SK-N-SH (cell line): ENCODE results near the gene B3GALT6. TPM values are rescaled to one million over a fixed set of nuclear protein-coding genes. Genes with fewer than 3 reads are reported as not detected.
"Not testable (repeated sequence)": the region's sequence is repeated elsewhere in the genome, so short reads cannot be mapped to it uniquely, and the experiment has no call there.

Source experiments
- CTCF ChIA-PET: fragments of 300-600, 350-600 bp; formaldehyde crosslinking; extraction: SDS; loops from one replicate; lab custom pipeline; 2021; lab: Yijun Ruan, JAX
- POLR2A ChIA-PET: fragments of 350-600 bp; sonication (Branson Sonifier 250); formaldehyde crosslinking; extraction: SDS; loops from one replicate; lab custom pipeline; 2020; ENCODE audit warnings: antibody characterized with exemption, inconsistent platforms; lab: Yijun Ruan, JAX
- DNase-seq: peaks from one replicate; pipeline ENCODE4 v3.0.0; 2012
- H2AFZ ChIP-seq: fragments of 200-600 bp; sonication (generic); 2 replicates; pipeline ENCODE4 v1.8.1; 2016; ENCODE audit warnings: antibody characterized with exemption, mild to moderate bottlenecking, low read depth
- H3F3A ChIP-seq: fragments of 200-600 bp; sonication (generic); replicated peaks from 2 replicates; pipeline ENCODE3; 2016; ENCODE audit warnings: antibody characterized with exemption, mild to moderate bottlenecking; ENCODE audit not compliant: insufficient read depth
- H3K27ac ChIP-seq, 2 experiments: fragments of 200-500 bp in 1 of 2; fragments of 200-600 bp in 1 of 2; sonication (Bioruptor generic) in 1 of 2; sonication (generic), shearing (Covaris generic) in 1 of 2; 2 replicates each; pipeline versions ENCODE4 v1.5.1 to v1.6.1; 2014 to 2016; ENCODE audit warnings: low read depth in 2 of 2, inconsistent platforms in 1 of 2, low read length in 1 of 2, mild to moderate bottlenecking in 1 of 2, mixed read lengths in 1 of 2
- H3K27me3 ChIP-seq: fragments of 200-600 bp; sonication (generic), shearing (Covaris generic); 2 replicates; pipeline ENCODE4 v1.6.1; 2016; ENCODE audit warnings: mixed run types; ENCODE audit not compliant: insufficient read depth
- H3K36me3 ChIP-seq, 2 experiments: fragments of 200-500 bp in 1 of 2; fragments of 200-600 bp in 1 of 2; sonication (Bioruptor generic) in 1 of 2; sonication (generic) in 1 of 2; replicated peaks in 1 of 2; 2 replicates each; pipeline versions ENCODE3 to v1.5.1; 2014 to 2016; ENCODE audit warnings: low read length in 1 of 2, mild to moderate bottlenecking in 1 of 2; ENCODE audit not compliant: insufficient read depth in 2 of 2, control insufficient read depth in 1 of 2
- H3K4me1 ChIP-seq, 2 experiments: fragments of 200-500 bp in 1 of 2; fragments of 200-600 bp in 1 of 2; sonication (Bioruptor generic) in 1 of 2; sonication (generic), shearing (Covaris generic) in 1 of 2; 2 replicates each; pipeline versions ENCODE4 v1.5.1 to v1.6.1; 2014 to 2016; ENCODE audit warnings: low read depth in 1 of 2, low read length in 1 of 2, mixed run types in 1 of 2; ENCODE audit not compliant: insufficient read depth in 2 of 2, control insufficient read depth in 1 of 2
- H3K4me2 ChIP-seq: fragments of 200-600 bp; sonication (generic), shearing (Covaris generic); 2 replicates; pipeline ENCODE4 v1.6.1; 2017; ENCODE audit warnings: mixed run types
- H3K4me3 ChIP-seq, 2 experiments: fragments of 200-500 bp in 1 of 2; fragments of 200-600 bp in 1 of 2; sonication (Bioruptor generic) in 1 of 2; sonication (generic), shearing (Covaris generic) in 1 of 2; 2 replicates each; pipeline versions ENCODE4 v1.5.1 to v1.8.1; 2014 to 2016; ENCODE audit warnings: low read depth in 2 of 2, inconsistent platforms in 1 of 2, low read length in 1 of 2, mild to moderate bottlenecking in 1 of 2, mixed read lengths in 1 of 2, moderate library complexity in 1 of 2
- H3K79me2 ChIP-seq: fragments of 200-600 bp; sonication (generic); 2 replicates; pipeline ENCODE4 v1.8.1; 2017; ENCODE audit warnings: mild to moderate bottlenecking; ENCODE audit not compliant: insufficient read depth
- H3K9ac ChIP-seq: fragments of 200-600 bp; sonication (generic); 2 replicates; pipeline ENCODE4 v1.6.1; 2017; ENCODE audit warnings: mixed run types
- H3K9me2 ChIP-seq: fragments of 200-600 bp; sonication (generic); 2 replicates; pipeline ENCODE4 v1.6.1; 2017; ENCODE audit warnings: mixed run types
- H3K9me3 ChIP-seq: fragments of 200-600 bp; sonication (generic); 2 replicates; pipeline ENCODE4 v1.6.1; 2017; ENCODE audit warnings: mixed run types, mild to moderate bottlenecking, moderate library complexity
- H4K20me1 ChIP-seq: fragments of 200-600 bp; sonication (generic); 2 replicates; pipeline ENCODE4 v1.6.1; 2017; ENCODE audit warnings: mild to moderate bottlenecking, mixed run types; ENCODE audit not compliant: insufficient read depth
- CTCF ChIP-seq: fragments of 200-600 bp; sonication (generic); IDR thresholded peaks from 2 replicates; pipeline ENCODE4 v1.6.1; 2017; ENCODE audit warnings: antibody characterized with exemption, mild to moderate bottlenecking, moderate library complexity
- EP300 ChIP-seq, 2 experiments: IDR thresholded peaks; 2 replicates each; pipeline versions ENCODE4 v1.4.0 to v1.6.1; 2012; ENCODE audit warnings: borderline replicate concordance in 1 of 2, low read depth in 1 of 2, low read length in 1 of 2
- FOXM1 ChIP-seq: IDR thresholded peaks from 2 replicates; pipeline ENCODE4 v1.4.0; 2012; ENCODE audit warnings: low read depth, mild to moderate bottlenecking
- GATA2 ChIP-seq: sonication (generic); formaldehyde crosslinking; IDR thresholded peaks from 2 replicates; pipeline ENCODE4 v1.5.0; 2020; ENCODE audit warnings: mild to moderate bottlenecking, missing genetic modification reagents
- JUND ChIP-seq: IDR thresholded peaks from 2 replicates; pipeline ENCODE4 v1.4.0; 2012
- MEF2A ChIP-seq: IDR thresholded peaks from 2 replicates; pipeline ENCODE4 v1.4.0; 2012; ENCODE audit warnings: low read depth, borderline replicate concordance
- NRF1 ChIP-seq: IDR thresholded peaks from 2 replicates; pipeline ENCODE4 v1.6.1; 2012; ENCODE audit warnings: low read depth, mild to moderate bottlenecking, low read length
- PBX3 ChIP-seq: IDR thresholded peaks from 2 replicates; pipeline ENCODE4; 2012
- POLR2AphosphoS5 ChIP-seq: IDR thresholded peaks from 2 replicates; pipeline ENCODE4 v1.6.1; 2012; ENCODE audit warnings: low read depth, low read length
- RAD21 ChIP-seq: IDR thresholded peaks from 2 replicates; pipeline ENCODE4 v1.6.1; 2012; ENCODE audit warnings: mild to moderate bottlenecking, low read length
- RCOR1 ChIP-seq: fragments of 150-350 bp; IDR thresholded peaks from 2 replicates; pipeline ENCODE4 v1.6.1; 2017; ENCODE audit warnings: antibody characterized with exemption, low read length
- RFX5 ChIP-seq: IDR thresholded peaks from 2 replicates; pipeline ENCODE4 v1.6.1; 2012; ENCODE audit warnings: mild to moderate bottlenecking, improper control_type of control experiment, low read length
- SIN3A ChIP-seq: IDR thresholded peaks from 2 replicates; pipeline ENCODE4 v1.6.1; 2012; ENCODE audit warnings: low read depth, mild to moderate bottlenecking, low read length, moderate library complexity, borderline replicate concordance
- SMC3 ChIP-seq: IDR thresholded peaks from 2 replicates; pipeline ENCODE4 v1.6.1; 2012; ENCODE audit warnings: low read depth, low read length, improper control_type of control experiment
- TEAD4 ChIP-seq: IDR thresholded peaks from 2 replicates; pipeline ENCODE4 v1.4.0; 2012; ENCODE audit warnings: mild to moderate bottlenecking, borderline replicate concordance; ENCODE audit not compliant: insufficient read depth
- WGBS: methylation state at CpG from one replicate; pipeline ENCODE4 v1.1.6; 2017; ENCODE audit warnings: low lambda C conversion rate; 5-methylcytosine and 5-hydroxymethylcytosine counted together
- polyA plus RNA-seq, 3 experiments: library from polyadenylated mRNA; depleted of rRNA; stranded (reverse); fragments of >200 nt; gene quantifications; 2 replicates each; pipeline ENCODE4 v1.2.3, GENCODE V29; 2012
- TF ChIP-seq, protein P1 (sequence below): IDR thresholded peaks from 2 replicates; pipeline ENCODE4 v1.4.0; 2012; ENCODE audit warnings: low read depth, borderline replicate concordance
- TF ChIP-seq, protein P2 (sequence below): IDR thresholded peaks from 2 replicates; pipeline ENCODE4 v1.4.0; 2012; ENCODE audit warnings: low read depth

The B3GALT6 gene
- polyA plus RNA-seq, 1 of the 3 experiments (the other 2 are of a cell fraction): 38.8 TPM

- CTCF ChIA-PET: interaction anchor here (0.8 to 3.1 kb wide), 2 partner anchors 12 to 73 kb away, joined by 3 to 14 read pairs; no protein-coding TSS in a partner anchor
- 33% methylated on average over 3 of the region's 3 CpGs for WGBS
- H3K9me2 ChIP-seq: no peaks in the 10 kb centered on the region
Measured at GRCh38 chr1:1194723-1195122, 37.3 kb upstream of the B3GALT6 start.

GRCh38 chr1:1195726-1196125, 36.3 kb upstream of the B3GALT6 start:
- H3K9me2 ChIP-seq: not testable (repeated sequence)

More at GRCh38 chr1:1194723-1195122, 37.3 kb upstream of the B3GALT6 start:
- Histone ChIP-seq H3K27ac (no peak overlapping the region), H4K20me1 (no peaks in the 10 kb centered on the region), H3K4me3 (no peak overlapping the region), H3F3A (no peaks in the 10 kb centered on the region), H3K4me1 (no peaks in the 10 kb centered on the region), H3K9ac (no peak overlapping the region), H3K27me3 (no peaks in the 10 kb centered on the region; the same call in 1 of the 2 replicates), H3K36me3 (no peaks in the 10 kb centered on the region), H3K79me2 (no peaks in the 10 kb centered on the region), H3K9me3 (no peaks in the 10 kb centered on the region), H3K4me2 (no peak overlapping the region), H2AFZ (no peak overlapping the region)
- TF ChIP-seq SMC3 (no peak), TEAD4 (no peak), PBX3 (no peak), RCOR1 (no peak), MEF2A (no peak), RFX5 (no peak), FOXM1 (no peak), POLR2AphosphoS5 (no peak), GATA2 (CRISPR knock-in tag) (no peak)
- POLR2A ChIA-PET: no interaction called here
- no peak for DNase-seq

DNA sequence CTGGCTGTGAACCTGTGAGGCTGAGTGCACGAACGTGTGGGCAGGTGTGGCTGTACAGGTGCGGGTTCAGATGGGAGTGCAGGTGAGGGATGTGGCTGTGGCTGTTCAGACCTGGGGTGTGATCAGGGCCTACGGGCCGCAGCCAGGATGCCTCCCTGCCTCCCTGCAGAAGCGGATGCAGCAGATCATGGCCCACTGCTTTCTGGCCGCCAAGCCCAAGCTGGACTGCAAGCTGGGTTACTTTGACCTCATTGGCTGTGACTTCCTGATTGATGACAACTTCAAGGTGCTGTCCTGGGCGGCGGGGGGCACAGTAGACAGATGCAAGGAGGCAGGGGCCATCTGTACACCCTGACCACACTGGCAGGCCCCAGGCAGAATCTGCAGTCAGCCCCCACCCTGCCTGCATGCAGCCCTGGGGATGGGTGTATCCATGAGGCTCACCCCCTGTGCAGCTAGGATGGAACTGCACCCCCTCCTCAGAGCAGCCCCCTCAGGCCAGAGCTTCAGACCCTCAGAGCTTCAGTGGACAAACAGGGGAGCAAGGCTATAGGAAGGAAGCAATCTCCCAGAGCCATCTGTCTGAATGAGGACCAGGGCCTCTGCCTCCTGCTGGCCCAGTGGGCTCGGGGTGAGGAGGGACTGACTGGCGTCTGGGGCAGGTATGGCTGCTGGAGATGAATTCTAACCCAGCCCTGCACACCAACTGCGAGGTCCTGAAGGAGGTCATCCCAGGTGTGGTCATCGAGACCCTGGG, 35.4 kb upstream of the B3GALT6 start:
- H3K27me3 ChIP-seq: no peaks in the 10 kb centered on the region; the same call in 1 of the 2 replicates
- DNase-seq: peak; percentile 33
- no peak overlapping the region for H3K27ac ChIP-seq
- H3K79me2 ChIP-seq: no peaks in the 10 kb centered on the region
- no peaks in the 10 kb centered on the region for H3K9me3 ChIP-seq
- H2AFZ ChIP-seq: no peak overlapping the region
- H3K4me1 ChIP-seq: no peaks in the 10 kb centered on the region
- H3K4me2 ChIP-seq: no peak overlapping the region
- no peak overlapping the region for H3K4me3 ChIP-seq
- POLR2A ChIA-PET: no interaction called here
- H4K20me1 ChIP-seq: no peaks in the 10 kb centered on the region
- CTCF ChIA-PET: interaction anchor here (0.8 to 3.1 kb wide), 2 partner anchors 22 to 75 kb away, joined by 3 to 14 read pairs; no protein-coding TSS in a partner anchor
- no peaks in the 10 kb centered on the region for H3F3A ChIP-seq
- no peaks in the 10 kb centered on the region for H3K36me3 ChIP-seq
- no peak overlapping the region for H3K9ac ChIP-seq
- WGBS: 62% methylated on average over 4 of the region's 13 CpGs
- no peaks in the 10 kb centered on the region for H3K9me2 ChIP-seq
- TF ChIP-seq GATA2 (CRISPR knock-in tag): no peak
- TF ChIP-seq, protein P1, sequence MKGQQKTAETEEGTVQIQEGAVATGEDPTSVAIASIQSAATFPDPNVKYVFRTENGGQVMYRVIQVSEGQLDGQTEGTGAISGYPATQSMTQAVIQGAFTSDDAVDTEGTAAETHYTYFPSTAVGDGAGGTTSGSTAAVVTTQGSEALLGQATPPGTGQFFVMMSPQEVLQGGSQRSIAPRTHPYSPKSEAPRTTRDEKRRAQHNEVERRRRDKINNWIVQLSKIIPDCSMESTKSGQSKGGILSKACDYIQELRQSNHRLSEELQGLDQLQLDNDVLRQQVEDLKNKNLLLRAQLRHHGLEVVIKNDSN: no peak
- no peak for TF ChIP-seq EP300 (IDR thresholded peaks at IDR 0.05; ENCODE audit: borderline replicate concordance in 1 of 2, low read depth in 1 of 2, low read length in 1 of 2)
- no peak for TF ChIP-seq SIN3A
- TF ChIP-seq CTCF: no peak
- TF ChIP-seq RAD21: no peak
- TF ChIP-seq NRF1: no peak
- TF ChIP-seq, protein P2, sequence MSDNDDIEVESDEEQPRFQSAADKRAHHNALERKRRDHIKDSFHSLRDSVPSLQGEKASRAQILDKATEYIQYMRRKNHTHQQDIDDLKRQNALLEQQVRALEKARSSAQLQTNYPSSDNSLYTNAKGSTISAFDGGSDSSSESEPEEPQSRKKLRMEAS: no peak
- no peak for TF ChIP-seq TEAD4
- no peak for TF ChIP-seq JUND

More at GRCh38 chr1:1195726-1196125, 36.3 kb upstream of the B3GALT6 start:
- H3K27ac ChIP-seq, POLR2A ChIA-PET, H3K79me2 ChIP-seq, H3K27me3 ChIP-seq, H3K4me2 ChIP-seq, DNase-seq, H3K4me1 ChIP-seq, H3K9me3 ChIP-seq, H3K9ac ChIP-seq, H4K20me1 ChIP-seq, H3K36me3 ChIP-seq, H3K4me3 ChIP-seq, H2AFZ ChIP-seq, H3F3A ChIP-seq: not testable (repeated sequence)
- CTCF ChIA-PET: interaction anchor here (3.1 kb wide), 1 partner anchor 74 kb away, joined by 14 read pairs; no protein-coding TSS in a partner anchor
- 79% methylated on average over 6 of the region's 6 CpGs for WGBS
